Measurements from ENCODE around the gene LRRC74A.

DNA sequence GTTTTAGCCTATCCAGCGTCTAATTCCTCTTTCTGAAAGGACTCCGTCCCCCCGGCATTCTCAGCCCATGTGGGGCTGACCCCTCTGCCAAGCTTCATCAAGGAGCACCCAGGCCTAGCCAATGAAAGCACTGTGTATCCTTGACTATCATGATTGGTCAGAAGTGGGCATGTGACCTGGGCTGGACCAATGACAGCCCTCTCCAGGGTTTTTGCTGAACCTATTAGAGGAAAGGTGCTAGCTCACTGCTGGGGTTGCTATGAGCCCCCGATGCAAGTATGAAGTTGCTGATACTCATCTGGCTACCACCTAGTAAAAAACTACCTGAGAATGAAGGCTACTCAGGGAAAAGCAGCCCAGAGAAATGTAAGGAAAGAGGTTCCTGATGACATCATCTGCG lies 68.1 kb downstream of the LRRC74A start:
- no peak for TF ChIP-seq MAX (IDR thresholded peaks at IDR 0.05; ENCODE audit: low read depth)
- TF ChIP-seq, protein P1, sequence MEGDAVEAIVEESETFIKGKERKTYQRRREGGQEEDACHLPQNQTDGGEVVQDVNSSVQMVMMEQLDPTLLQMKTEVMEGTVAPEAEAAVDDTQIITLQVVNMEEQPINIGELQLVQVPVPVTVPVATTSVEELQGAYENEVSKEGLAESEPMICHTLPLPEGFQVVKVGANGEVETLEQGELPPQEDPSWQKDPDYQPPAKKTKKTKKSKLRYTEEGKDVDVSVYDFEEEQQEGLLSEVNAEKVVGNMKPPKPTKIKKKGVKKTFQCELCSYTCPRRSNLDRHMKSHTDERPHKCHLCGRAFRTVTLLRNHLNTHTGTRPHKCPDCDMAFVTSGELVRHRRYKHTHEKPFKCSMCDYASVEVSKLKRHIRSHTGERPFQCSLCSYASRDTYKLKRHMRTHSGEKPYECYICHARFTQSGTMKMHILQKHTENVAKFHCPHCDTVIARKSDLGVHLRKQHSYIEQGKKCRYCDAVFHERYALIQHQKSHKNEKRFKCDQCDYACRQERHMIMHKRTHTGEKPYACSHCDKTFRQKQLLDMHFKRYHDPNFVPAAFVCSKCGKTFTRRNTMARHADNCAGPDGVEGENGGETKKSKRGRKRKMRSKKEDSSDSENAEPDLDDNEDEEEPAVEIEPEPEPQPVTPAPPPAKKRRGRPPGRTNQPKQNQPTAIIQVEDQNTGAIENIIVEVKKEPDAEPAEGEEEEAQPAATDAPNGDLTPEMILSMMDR (IDR thresholded peaks at IDR 0.05): no peak

Measured in SK-N-SH (cell line).